SH-SY5Y (cell line): ENCODE measurements around the gene MGAT3.

Experiments
- GATA2 ChIP-seq: IDR thresholded peaks from 2 replicates; pipeline ENCODE4 v1.6.1; 2011; ENCODE audit warnings: mild to moderate bottlenecking, low read depth, low read length
- GATA3 ChIP-seq: IDR thresholded peaks from 2 replicates; pipeline ENCODE4 v1.6.1; 2011; ENCODE audit warnings: low read depth, mild to moderate bottlenecking, low read length, moderate library complexity

MGAT3 gene

DNA sequence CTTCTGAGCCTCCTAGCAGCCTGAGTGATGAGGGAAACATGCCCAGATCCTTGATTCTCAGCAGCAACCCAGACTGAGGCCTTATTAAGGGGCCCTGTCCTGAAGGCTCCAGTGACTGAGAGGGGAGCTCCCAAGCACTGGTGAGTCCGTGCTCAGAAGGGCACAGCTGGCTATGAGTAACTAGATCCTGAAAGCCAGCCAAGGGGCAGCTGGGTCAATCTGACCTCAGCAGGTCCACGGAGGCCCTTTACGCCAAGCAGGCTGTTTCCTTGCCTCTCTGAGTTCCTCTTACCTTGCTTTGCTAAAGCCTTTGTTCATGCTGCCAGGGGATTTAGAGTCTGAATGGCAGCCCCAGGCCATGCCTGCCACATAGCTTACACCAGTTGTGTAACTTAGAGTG is 26.0 kb downstream of the MGAT3 start:
- no peak for TF ChIP-seq GATA2
- TF ChIP-seq GATA3, result no peak

DNA sequence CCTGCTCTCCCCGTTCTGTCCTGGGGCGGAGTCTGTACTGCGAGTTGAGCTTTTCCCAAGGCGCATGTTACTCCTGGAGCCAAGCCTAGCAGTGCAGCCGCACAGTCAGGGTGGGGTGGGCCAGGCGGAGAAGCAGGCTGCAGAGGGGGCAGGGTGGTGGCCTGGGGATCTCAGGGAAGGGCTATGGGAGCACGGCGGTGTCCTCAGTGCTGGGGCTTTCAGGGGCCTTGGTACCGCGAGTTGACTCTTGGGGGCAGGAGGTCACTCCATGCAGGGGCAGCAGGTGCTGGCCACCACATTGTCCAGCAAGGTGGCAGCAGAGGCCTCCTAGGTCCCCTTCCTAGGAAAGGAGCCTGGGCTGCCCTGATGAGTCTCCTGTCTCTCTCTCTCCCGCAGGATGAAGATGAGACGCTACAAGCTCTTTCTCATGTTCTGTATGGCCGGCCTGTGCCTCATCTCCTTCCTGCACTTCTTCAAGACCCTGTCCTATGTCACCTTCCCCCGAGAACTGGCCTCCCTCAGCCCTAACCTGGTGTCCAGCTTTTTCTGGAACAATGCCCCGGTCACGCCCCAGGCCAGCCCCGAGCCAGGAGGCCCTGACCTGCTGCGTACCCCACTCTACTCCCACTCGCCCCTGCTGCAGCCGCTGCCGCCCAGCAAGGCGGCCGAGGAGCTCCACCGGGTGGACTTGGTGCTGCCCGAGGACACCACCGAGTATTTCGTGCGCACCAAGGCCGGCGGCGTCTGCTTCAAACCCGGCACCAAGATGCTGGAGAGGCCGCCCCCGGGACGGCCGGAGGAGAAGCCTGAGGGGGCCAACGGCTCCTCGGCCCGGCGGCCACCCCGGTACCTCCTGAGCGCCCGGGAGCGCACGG is 30.4 kb downstream of the MGAT3 start:
- TF ChIP-seq GATA2 (no peak), GATA3 (no peak)

DNA sequence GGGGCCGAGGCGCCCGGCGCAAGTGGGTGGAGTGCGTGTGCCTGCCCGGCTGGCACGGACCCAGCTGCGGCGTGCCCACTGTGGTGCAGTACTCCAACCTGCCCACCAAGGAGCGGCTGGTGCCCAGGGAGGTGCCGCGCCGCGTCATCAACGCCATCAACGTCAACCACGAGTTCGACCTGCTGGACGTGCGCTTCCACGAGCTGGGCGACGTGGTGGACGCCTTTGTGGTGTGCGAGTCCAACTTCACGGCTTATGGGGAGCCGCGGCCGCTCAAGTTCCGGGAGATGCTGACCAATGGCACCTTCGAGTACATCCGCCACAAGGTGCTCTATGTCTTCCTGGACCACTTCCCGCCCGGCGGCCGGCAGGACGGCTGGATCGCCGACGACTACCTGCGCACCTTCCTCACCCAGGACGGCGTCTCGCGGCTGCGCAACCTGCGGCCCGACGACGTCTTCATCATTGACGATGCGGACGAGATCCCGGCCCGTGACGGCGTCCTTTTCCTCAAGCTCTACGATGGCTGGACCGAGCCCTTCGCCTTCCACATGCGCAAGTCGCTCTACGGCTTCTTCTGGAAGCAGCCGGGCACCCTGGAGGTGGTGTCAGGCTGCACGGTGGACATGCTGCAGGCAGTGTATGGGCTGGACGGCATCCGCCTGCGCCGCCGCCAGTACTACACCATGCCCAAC is 31.2 kb downstream of the MGAT3 start:
- no peak for TF ChIP-seq GATA3
- no peak for TF ChIP-seq GATA2

DNA sequence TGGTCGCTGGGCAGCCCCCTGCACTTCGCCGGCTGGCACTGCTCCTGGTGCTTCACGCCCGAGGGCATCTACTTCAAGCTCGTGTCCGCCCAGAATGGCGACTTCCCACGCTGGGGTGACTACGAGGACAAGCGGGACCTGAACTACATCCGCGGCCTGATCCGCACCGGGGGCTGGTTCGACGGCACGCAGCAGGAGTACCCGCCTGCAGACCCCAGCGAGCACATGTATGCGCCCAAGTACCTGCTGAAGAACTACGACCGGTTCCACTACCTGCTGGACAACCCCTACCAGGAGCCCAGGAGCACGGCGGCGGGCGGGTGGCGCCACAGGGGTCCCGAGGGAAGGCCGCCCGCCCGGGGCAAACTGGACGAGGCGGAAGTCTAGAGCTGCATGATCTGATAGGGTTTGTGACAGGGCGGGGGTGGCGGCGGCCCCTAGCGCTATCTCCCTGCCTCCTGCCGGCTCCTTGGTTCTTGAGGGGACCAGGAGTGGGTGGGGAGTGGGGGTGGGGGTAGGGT is 31.8 kb downstream of the MGAT3 start:
- TF ChIP-seq GATA3 (no peak), GATA2 (no peak)

DNA sequence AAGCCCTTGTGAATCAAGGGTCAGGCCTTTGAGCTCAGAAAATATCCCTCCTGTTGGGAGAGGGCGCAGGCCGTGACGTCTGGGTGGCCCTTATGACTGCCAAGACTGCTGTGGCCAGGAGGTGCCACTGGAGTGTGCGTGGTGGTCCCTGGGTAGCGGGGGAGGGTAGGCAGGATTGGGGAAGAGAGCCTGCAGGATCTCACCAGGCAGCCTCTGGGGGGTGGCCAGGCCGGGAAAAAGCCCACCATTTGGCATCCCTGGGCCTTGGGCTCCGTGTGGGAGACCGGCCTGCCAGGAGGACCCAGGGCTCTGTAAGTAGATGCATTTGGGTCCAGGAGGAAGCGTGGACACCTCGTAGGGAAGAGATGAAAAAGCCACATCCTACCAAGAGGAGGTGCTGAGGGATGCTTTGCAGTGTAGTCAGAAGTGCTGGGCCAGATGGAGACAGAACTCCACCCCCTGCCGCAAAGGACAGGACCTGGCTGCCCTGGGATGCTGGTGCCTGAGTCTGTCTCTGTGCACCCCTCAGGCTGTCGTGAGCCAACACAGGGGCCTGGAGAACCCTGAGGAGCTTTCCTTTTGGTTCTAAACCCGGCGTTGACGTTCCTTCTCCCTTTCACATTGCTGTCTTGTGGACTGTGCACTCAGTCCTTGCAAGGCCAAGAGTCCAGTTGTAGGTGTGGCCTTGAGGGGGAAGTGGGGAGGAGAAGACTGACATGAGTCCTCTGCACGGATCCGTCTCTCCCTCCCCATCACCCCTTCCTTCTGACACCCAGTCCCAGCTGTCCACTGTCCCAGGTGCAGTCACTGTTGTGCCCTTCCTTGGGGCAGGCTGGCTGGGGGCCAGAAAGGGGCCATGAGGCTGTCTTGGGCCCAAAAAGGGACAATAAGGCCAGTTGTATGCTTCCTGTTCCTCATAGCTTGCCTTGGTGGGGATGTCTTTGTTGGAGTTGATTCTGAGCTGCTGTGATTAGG is 32.6 kb downstream of the MGAT3 start:
- TF ChIP-seq GATA2 (no peak), GATA3 (no peak)

DNA sequence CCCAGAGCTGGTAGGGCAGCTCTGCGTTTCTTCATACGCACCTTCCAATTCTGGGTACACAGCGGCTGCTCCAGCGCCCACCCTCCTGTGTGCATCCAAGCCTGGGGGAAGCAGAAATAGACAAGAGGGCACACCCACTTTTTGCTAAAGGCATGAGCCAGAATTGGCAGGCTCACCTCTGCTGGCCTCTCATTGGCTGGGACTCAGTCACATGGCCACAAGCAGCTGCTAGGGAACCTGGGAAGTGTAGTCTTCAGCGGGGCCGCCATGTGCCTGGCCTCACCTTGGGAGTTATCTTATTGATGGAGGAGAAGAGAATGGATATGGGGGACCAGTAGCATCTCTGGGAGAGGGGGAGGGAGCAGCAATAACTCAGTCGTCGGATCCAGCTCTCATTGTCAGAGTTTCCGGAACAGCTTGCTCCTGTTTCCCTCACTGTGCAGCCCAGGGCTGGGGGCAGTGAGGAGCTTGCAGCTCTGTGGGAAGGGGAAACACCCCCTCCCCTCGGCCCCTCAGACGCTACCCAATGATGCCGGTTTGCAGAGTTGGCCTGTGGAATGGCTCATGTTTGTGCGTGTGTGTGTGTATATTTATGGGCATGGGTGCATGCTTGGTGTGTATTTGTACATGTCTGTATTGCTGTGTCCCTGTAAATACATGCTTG is 33.5 kb downstream of the MGAT3 start:
- TF ChIP-seq GATA3 (no peak), GATA2 (no peak)

DNA sequence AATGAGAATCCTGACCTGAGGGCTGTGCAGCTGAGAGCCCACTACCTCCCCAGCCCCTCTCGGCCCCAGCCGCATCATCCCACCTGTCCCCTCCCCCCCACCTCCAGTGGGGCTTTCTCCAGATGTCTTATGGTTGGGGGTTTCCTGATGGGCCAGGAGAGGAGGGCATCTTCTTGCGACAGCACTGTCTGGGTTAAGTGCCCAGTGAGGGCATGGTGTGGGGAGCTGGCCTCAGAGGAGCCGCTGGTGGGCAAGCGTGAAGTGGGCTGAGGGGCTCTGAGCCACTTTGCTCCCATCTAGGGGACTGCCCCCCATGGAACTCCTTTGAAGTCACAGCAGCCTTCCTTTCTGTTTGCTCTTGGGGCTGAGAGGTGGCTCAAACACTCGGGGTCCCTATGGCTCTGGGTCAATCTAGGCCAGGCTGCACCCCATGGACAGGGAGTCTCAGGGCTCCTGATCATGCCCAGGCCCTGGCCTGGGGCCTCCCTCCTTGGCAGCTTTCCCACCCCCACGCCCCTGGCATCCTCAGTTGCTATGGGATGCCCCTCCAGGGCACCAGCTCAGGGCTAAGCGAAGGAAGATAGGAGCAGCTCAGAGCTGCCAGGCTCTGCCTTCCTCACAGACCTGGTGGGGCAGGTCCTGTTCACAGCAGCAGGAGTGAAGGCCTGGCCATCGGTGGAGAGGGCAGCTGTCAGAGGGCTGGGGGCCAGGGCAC is 34.3 kb downstream of the MGAT3 start:
- TF ChIP-seq GATA2 (no peak), GATA3 (no peak)

DNA sequence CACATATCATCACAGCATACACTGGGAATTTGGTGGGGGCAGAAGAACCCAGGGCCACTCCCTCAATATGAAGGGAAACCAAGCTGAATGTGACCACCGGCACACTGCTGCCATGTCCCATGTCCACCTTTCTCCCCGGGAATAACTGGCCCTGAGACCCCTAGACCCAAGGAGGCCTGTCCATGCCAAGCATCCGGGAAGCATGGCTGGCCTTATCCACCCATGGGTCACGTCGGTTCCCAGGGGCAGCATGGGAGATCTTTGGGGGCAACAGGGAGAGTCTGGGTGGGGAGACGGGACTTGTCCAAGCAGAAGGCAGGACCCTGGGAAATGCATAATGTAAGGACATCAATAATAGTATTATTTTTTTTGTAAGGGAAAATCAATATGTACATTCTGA is 34.9 kb downstream of the MGAT3 start:
- TF ChIP-seq GATA2, result no peak
- no peak for TF ChIP-seq GATA3

DNA sequence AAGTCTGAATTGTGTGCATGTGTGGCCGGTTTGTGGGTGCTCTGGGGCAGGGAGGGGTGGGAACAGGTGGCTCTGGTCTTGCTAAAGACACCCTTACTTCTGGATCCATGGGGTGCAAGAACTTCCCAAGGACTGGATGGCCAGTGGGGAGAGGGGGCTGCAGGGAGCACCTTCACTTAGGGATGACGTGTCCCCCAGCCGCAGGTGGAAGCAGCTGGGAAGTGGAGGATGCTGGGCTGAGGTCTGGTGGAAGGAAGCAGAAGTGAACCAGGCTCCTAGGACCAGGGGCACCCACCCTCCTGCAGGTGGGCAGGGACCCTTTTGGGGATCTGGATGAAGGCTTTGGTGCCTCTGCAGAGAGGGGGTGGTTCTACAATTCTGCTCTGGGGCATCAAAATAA is 35.4 kb downstream of the MGAT3 start:
- TF ChIP-seq GATA3, result no peak
- TF ChIP-seq GATA2, result no peak

DNA sequence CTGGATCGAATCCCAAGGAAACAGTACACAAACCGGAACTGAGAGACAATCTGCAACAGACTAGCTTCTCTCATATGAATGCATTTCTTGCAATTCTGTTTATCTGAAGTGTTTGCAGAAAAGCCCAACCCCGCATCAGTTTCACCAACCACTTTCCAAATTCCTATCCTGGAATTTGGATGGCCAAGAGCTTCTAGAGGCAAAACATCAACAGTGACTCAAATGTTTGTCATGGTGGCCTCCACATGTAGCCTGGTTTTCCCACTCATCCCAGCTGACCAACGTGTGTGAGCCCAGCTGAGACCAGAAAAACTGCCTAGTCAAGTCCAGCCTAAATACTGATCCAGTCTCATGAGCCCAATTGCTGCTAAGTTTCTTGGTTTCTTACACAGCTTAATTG is 36.9 kb downstream of the MGAT3 start:
- TF ChIP-seq GATA2 (no peak), GATA3 (no peak)

DNA sequence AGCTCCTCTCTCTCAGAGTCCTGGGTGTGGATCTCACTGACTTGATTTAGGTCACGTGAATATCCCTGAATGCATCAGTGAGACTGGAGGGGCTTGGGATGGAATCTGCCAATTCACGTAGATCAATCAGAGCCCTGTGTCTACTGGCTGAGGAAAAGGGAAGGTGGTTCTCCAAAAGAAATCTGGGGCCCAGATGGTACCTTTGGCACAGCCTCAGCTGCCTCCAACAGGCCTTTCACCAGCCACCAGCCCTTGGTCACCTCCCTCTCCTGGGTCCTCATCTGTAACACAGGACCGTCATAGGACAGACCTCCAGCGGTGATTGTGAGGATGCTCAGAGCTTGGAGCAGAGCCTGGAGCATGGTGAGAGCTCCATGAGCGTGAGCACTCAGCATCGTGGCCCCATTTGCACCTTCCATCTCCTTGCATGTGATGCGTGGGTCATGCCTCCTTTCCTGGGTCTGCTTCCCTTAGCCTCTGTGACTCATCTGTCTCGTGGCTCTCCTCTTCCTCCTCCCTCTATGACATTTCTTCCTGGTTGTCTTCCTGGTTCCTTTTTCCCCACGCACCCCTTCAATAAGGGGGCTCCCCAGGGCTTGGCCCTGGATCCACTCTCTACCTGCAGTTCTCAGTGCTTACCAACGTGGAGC is 37.8 kb downstream of the MGAT3 start:
- TF ChIP-seq GATA3 (no peak), GATA2 (no peak)

DNA sequence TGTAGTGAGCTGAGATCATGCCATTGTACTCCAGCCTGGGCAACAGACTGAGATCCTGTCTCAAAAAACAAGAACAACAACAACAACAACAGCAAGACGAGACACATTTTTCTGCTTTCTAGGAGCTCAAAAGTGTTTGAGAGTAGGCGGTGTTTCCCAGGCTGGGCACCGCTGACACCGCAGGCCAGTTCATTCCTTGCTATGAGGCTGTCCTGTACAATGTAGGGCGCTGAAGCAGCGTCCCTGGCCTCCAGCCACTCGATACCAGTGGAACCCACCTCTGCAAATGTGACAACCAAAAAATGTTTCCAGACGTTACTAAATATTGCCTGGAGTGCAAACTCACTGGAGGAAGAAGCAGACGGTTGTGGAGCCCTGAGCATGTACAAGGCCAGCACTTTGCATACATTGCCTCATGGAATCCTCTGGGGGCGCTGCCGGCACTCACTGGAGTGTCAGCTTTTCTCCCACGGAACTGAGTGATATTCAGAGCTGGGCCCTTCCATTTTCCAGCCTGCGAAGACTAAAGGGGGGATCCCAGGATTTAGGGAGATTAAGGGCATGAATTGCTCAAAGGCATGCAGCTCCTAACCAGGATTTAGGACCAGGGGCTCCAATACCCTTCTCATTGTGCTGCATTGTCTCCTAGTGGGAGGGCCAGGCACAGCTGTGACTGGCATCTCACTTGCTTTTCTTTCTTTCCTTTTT is 39.5 kb downstream of the MGAT3 start:
- TF ChIP-seq GATA3 (no peak), GATA2 (no peak)

DNA sequence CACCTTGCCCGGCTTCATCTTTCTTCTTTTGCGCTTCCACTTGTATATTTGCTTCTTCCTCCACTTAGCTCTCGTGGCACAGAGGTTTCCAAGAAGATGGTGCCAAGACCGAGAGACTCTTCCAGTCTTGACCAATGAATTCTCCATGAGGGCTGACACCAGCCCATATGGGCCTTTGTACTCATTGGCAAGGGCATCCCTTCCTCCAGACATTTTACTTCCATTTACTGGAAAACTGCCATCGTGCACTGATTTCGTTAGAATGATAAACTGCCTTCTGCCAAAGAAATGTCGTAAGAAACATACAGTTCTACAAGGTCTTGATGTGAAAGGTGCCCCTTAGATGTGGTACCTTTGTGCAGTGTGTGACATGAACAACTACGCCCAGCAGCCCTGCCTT is 40.6 kb downstream of the MGAT3 start:
- TF ChIP-seq GATA3 (no peak), GATA2 (no peak)
